Mucosa of rectum (tissue), 2 donors: ENCODE measurements around the gene EEF1E1.

ENCODE experiments used
- H3K27ac ChIP-seq, 2 donors: one replicate each; pipeline ENCODE4 v1.7.0; 2013; ENCODE audit warnings: inconsistent platforms in 2 of 2, low read depth in 2 of 2, low read length in 2 of 2
- H3K27me3 ChIP-seq, 2 donors: one replicate each; pipeline ENCODE4 v1.7.0; 2013; ENCODE audit warnings: low read length in 2 of 2; ENCODE audit not compliant: control insufficient read depth in 2 of 2, insufficient read depth in 2 of 2
- H3K36me3 ChIP-seq, 2 donors: one replicate each; pipeline ENCODE4 v1.7.0; 2013; ENCODE audit warnings: low read length in 2 of 2; ENCODE audit not compliant: control insufficient read depth in 2 of 2, insufficient read depth in 2 of 2
- H3K4me1 ChIP-seq, 2 donors: one replicate each; pipeline ENCODE4 v1.7.0; 2013; ENCODE audit warnings: low read length in 2 of 2, mild to moderate bottlenecking in 1 of 2; ENCODE audit not compliant: control insufficient read depth in 2 of 2, insufficient read depth in 2 of 2
- H3K4me3 ChIP-seq, 2 donors: one replicate each; pipeline ENCODE4 v1.7.0; 2013; ENCODE audit warnings: low read length in 2 of 2
- H3K9ac ChIP-seq, 2 donors: one replicate each; pipeline ENCODE4 v1.7.0; 2013; ENCODE audit warnings: low read length in 2 of 2, low read depth in 1 of 2, mild to moderate bottlenecking in 1 of 2
- H3K9me3 ChIP-seq, 2 donors: one replicate each; pipeline ENCODE4 v1.7.0; 2013; ENCODE audit warnings: low read length in 2 of 2; ENCODE audit not compliant: control insufficient read depth in 2 of 2
- donor health status: healthy.
- donor health status: Normal muscosa, but diverticular disease.

The EEF1E1 gene

DNA sequence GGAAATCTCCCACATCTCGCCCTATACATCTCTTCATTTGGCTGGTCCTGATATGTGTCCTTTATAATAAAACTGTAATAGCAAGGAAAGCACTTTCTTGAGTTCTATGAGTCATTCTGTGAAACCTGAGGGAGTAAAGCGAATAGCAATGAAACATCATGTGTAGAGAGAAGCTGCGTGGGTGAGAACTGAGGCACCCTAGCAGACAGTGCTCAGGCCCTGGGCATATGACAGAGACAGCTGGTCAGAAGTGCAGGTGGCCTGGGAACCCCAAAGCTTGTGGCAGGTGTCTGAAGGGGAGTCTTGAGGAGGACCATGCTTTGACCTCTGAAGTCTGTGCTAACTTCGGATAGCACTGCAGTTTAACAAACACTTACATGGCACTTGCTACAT lies 36.8 kb downstream of the EEF1E1 start:
- Histone ChIP-seq H3K9me3 (no peaks in the 10 kb centered on the region), H3K27me3 (no peaks in the 10 kb centered on the region), H3K4me3 (peak overlapping the region in 1 of 2 donors; percentile 95), H3K36me3 (peaks cover 3 to 4% of the 10 kb centered on the region in 2 donors), H3K27ac (peak overlapping the region in 1 of 2 donors; percentile 89), H3K9ac (no peak overlapping the region), H3K4me1 (peaks cover 6 to 11% of the 10 kb centered on the region in 2 donors)

DNA sequence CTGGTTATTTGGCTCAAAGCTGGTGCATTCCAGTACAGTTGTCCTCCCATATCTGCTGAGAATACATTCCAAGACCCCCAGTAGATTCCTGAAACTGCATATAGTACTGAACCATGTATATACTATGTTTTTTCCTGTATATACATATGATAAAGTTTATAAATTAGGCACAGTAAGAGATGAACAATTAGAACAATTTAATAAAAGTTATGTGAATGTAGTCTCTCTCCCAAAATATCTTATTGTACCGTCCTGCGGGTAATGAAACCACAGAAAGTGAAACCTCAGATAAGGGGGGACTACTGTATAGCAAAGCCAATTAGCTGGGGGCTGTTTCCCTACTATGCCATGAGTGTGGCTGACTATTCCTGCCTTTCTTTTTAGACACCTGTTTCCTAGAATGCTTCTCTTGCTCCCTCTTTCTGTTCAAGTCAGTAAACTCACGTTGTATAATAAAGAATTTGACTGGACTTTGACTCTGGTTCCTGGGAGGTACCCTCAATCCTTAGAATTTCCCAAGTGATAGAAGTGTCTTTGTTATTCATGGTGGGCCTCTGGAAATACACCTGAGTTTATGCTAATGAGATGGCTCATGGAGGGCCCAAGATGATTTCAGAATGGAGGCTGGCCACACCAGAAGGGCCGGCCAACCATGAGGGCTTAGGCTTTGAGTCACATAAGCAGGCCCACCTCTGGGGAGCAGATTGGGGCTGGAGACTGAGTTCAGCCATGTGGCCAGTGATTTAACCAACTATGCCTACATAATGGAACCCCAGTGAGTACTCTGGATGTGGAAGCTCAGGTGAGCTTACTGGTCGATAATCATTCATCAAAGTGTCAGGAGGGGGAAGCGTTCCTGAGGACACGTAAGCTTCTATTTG lies 37.5 kb downstream of the EEF1E1 start:
- Histone ChIP-seq H3K36me3 (peaks cover 4 to 7% of the 10 kb centered on the region in 2 donors), H3K27me3 (no peaks in the 10 kb centered on the region), H3K9ac (peak overlapping the region; percentile 13 to 27), H3K4me3 (peak overlapping the region; percentile 92 to 95), H3K27ac (peak overlapping the region; percentile 76 to 89), H3K4me1 (peaks cover 8 to 11% of the 10 kb centered on the region in 2 donors), H3K9me3 (no peaks in the 10 kb centered on the region)

DNA sequence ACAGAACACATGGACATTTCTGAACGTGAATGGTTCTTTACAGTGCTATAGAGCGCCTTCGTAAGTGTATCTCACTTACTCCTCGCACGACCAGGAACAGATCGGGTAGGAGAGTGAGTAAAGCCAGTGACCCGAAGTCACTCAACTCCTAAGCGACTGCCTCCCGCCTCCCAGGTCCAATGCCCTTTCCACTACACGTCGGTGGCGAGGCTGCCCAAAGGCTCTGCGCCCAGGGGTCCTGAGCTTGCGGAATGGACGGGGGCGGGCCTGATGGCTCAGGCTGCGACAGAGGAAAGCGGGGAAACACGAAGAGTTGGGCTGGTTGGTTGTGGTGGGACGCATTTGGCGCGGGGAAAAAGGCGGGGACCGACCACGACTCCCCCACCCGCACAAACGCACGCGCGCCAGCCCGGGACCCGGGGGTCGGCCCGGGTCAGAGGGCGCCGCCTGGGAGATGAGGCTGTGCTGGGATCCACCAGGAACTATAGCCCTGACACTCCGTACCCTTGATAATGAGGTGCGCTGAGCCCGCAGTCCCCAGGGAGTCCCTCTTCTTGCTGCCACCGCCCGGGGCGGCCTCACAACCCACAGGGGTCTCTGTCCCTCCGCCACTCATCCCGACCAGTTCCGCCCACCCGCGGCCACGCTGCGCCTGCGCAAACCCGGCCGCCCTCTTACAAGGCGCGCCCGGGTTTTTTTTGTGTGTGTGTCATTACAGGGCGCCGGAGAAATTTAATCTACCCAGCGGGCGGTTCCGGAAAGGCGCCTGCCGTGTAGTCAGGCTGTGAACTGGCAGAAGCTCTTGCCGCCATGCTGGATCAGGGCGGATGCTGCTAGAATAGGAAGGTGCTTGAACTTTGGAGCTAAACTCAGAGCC lies 38.3 kb downstream of the EEF1E1 start, which contains the start of gene BLOC1S5:
Gene BLOC1S5 (minus strand): TSS at position 629 of the 877 bp plus-strand sequence. CDS start 13 bp downstream, at position 616.
- peak within 1 kb of the TSS; percentile 92 to 95 for H3K4me3 ChIP-seq
- H3K4me1 ChIP-seq = peaks cover 8 to 11% of the 10 kb centered on the region in 2 donors
- H3K27me3 ChIP-seq = no peaks in the 10 kb centered on the region
- H3K9ac ChIP-seq = peak within 1 kb of the TSS; percentile 90 to 93
- H3K9me3 ChIP-seq = no peaks in the 10 kb centered on the region
- peaks cover 4 to 7% of the 10 kb centered on the region in 2 donors for H3K36me3 ChIP-seq
- peak within 1 kb of the TSS; percentile 76 to 89 for H3K27ac ChIP-seq

DNA sequence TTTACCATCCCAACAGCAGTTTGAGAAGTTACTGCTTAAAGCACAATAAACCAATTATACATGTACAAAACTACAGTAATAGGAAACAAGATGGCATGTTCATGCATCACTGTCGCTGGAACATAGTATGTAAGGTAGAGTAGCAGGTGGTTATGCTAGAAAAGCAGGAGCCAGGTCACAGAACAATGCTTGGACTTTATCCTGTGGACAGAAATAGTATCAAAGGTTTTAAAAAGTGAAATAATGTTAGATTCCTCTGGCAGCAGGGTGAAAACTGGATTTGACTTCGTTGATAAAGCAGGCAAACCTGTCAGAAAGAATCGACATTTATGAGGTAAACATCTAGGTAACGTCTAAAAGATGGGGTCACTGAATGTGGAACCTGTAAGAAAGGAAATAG lies 40.6 kb downstream of the EEF1E1 start:
- Histone ChIP-seq H3K36me3 (peaks cover 8 to 9% of the 10 kb centered on the region in 2 donors), H3K9ac (no peak overlapping the region), H3K27ac (no peak overlapping the region), H3K9me3 (no peaks in the 10 kb centered on the region), H3K4me1 (peaks cover 8 to 11% of the 10 kb centered on the region in 2 donors), H3K4me3 (no peak overlapping the region), H3K27me3 (no peaks in the 10 kb centered on the region)

DNA sequence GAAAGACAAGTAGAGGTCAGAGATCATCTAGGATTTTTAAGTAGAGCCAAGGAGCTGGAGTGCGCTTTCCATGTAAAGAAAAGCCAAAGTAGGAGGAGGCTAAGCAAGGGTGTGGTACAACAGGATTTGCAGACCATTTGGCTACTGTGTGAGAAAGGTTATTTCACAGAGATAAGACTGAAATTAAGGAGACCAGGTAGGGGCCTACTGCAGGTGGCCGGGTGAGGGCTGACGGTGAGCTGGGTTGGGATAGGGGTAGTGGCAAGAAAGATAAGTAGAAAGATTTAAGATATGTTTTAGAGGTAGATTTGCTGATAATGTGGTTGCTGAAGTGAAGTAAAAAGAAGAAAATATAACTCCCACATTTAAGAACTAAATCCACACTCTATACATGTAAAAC lies 42.0 kb downstream of the EEF1E1 start:
- Histone ChIP-seq H3K27ac (no peak overlapping the region), H3K36me3 (peaks cover 8 to 9% of the 10 kb centered on the region in 2 donors), H3K9ac (no peak overlapping the region), H3K4me1 (peaks cover 8 to 10% of the 10 kb centered on the region in 2 donors), H3K27me3 (no peaks in the 10 kb centered on the region), H3K4me3 (no peak overlapping the region), H3K9me3 (no peaks in the 10 kb centered on the region)

DNA sequence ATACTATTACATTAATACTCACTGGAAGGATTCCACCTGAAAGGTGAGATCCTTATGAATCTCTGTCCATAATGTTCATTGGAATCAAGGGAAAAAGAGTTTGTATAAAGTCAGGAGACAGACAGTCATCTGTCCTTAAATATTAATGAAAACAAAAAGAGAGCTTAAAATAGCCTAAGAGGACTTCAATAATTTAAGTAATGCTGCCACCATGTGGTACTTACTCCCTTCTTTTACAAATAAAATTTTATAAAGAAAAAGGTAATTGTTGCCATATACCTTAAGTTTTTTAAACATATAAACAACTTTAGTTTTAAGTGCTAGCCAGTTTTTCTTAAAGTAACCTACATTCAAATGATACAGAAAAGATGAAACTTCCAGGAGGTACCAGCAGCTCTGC lies 43.2 kb downstream of the EEF1E1 start:
- Histone ChIP-seq H3K36me3 (peaks cover 9 to 11% of the 10 kb centered on the region in 2 donors), H3K9me3 (no peaks in the 10 kb centered on the region)

DNA sequence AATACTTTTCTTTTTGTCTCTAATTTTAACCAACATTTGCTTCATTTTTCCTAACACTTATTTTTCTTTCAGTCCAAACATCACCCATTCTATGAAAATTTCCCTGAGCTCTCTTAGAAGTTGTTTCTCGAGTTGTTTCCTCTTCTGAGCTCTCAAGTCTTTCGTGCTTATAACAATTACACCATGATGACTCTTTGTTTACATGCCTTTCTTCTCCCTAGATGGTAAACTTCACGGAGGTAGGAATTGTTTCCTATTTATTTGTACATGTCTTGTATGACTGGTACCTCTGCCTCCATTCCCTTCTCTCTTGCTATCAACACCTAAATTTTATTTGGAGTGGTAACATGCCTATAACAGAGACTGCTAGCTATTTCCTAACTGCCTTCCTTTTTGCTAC lies 44.6 kb downstream of the EEF1E1 start:
- no peak overlapping the region for H3K4me3 ChIP-seq
- no peaks in the 10 kb centered on the region for H3K27me3 ChIP-seq
- H3K27ac ChIP-seq = no peak overlapping the region
- no peaks in the 10 kb centered on the region for H3K9me3 ChIP-seq
- no peak overlapping the region for H3K9ac ChIP-seq
- H3K36me3 ChIP-seq = peaks cover 9 to 11% of the 10 kb centered on the region in 2 donors
- peaks cover 0 to 2% of the 10 kb centered on the region in 2 donors for H3K4me1 ChIP-seq

More for the DNA sequence above, 43.2 kb downstream of the EEF1E1 start:
- peaks cover 2 to 4% of the 10 kb centered on the region in 2 donors for H3K4me1 ChIP-seq
- no peaks in the 10 kb centered on the region for H3K27me3 ChIP-seq
- H3K4me3 ChIP-seq = no peak overlapping the region
- H3K27ac ChIP-seq = no peak overlapping the region
- H3K9ac ChIP-seq = no peak overlapping the region

DNA sequence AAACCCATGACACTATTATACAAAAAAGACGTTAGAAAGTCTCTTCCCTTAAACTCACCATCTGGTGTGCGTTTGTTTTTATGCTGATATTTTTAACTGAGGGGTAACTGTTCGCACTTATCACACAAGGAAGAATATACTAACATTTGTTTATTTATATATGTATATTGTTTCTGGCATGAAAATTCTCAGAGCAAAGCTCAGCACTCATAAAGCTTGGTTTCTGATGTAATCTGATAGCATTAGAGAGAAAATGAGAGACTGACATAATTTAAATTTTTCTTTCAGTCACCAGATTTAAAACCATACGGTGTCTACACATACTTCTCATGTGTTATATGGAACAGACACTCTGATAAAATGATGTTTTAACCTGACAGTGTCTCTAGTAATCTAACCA lies 45.1 kb downstream of the EEF1E1 start:
- H3K36me3 ChIP-seq = peaks cover 9 to 11% of the 10 kb centered on the region in 2 donors
- no peaks in the 10 kb centered on the region for H3K9me3 ChIP-seq
- H3K4me1 ChIP-seq = peaks cover 0 to 2% of the 10 kb centered on the region in 2 donors
- H3K4me3 ChIP-seq = no peak overlapping the region
- H3K9ac ChIP-seq = no peak overlapping the region
- H3K27ac ChIP-seq = no peak overlapping the region
- H3K27me3 ChIP-seq = no peaks in the 10 kb centered on the region

DNA sequence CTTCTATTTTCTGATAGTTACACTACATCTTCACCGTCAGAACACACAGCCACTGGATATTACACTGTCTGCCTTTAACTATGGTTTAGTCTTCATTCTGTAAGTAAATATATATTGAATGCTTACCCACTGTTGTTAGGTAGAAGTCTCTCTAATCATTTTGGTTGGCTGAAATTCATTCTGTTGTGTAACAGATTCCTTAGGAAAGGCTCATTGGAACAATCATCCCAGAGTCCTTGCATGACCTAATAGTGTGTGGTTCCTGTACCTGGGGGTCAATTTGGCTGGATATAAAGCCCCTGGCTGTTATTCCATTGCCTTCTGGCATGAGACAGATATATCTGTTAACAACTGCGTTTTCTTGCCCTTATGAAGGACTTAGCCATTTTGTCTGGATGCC lies 48.1 kb downstream of the EEF1E1 start:
- Histone ChIP-seq H3K9ac (no peak overlapping the region), H3K36me3 (peaks cover 2 to 10% of the 10 kb centered on the region in 2 donors), H3K27me3 (no peaks in the 10 kb centered on the region), H3K4me1 (no peaks in the 10 kb centered on the region), H3K9me3 (no peaks in the 10 kb centered on the region), H3K4me3 (no peak overlapping the region), H3K27ac (no peak overlapping the region)
